Measurements from ENCODE around the gene HSPB9. TPM values are rescaled to one million over a fixed set of nuclear protein-coding genes. Genes with fewer than 3 reads are reported as not detected.

Gene HSPB9
- total RNA-seq, 1 donor from 2014 or later: not detected

GRCh38 chr17:42163696-42164407 lies 41.2 kb downstream of the HSPB9 start:
- intact Hi-C loops (cut with DNase I): no loop called here
- TF ChIP-seq, protein P1, sequence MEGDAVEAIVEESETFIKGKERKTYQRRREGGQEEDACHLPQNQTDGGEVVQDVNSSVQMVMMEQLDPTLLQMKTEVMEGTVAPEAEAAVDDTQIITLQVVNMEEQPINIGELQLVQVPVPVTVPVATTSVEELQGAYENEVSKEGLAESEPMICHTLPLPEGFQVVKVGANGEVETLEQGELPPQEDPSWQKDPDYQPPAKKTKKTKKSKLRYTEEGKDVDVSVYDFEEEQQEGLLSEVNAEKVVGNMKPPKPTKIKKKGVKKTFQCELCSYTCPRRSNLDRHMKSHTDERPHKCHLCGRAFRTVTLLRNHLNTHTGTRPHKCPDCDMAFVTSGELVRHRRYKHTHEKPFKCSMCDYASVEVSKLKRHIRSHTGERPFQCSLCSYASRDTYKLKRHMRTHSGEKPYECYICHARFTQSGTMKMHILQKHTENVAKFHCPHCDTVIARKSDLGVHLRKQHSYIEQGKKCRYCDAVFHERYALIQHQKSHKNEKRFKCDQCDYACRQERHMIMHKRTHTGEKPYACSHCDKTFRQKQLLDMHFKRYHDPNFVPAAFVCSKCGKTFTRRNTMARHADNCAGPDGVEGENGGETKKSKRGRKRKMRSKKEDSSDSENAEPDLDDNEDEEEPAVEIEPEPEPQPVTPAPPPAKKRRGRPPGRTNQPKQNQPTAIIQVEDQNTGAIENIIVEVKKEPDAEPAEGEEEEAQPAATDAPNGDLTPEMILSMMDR (IDR thresholded peaks at IDR 0.05): no peak
- Histone ChIP-seq H3K4me1 (no peaks in the 10 kb centered on the region), H3K36me3 (no peaks in the 10 kb centered on the region), H3K27ac (no peak overlapping the region), H3K4me3 (no peak overlapping the region), H3K27me3 (no peaks in the 10 kb centered on the region), H3K9me3 (no peaks in the 10 kb centered on the region)
- no peak for DNase-seq (ENCODE audit: low spot score in 2 of 2)

DNA sequence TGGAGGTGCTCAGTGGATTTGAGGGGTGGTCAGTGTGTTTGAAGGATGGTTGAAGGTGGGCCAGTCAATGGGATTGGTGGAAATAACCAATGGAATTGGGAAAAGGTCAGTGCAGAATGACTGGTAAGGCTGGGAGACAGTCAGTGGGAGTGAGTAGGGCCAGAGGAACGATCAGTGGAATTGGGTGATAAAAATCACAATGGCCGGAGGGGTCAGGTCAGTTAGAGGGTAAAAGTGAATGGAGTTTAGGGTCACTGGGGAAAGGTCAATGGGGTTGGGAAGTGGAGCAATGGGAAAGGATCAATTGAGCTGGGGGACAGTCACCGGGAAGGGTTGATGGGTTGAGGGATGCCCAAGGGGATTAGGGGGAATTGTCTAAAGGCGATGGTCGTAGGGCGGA lies 43.1 kb downstream of the HSPB9 start:
- Histone ChIP-seq H3K36me3 (no peaks in the 10 kb centered on the region), H3K9me3 (no peaks in the 10 kb centered on the region), H3K4me1 (no peaks in the 10 kb centered on the region), H3K27ac (no peak overlapping the region), H3K27me3 (no peaks in the 10 kb centered on the region), H3K4me3 (no peak overlapping the region)
- intact Hi-C loops (cut with DNase I): no loop called here
- TF ChIP-seq, protein P1 (IDR thresholded peaks at IDR 0.05): no peak
- no peak for DNase-seq (ENCODE audit: low spot score in 2 of 2)

GRCh38 chr17:42166196-42166763 lies 43.7 kb downstream of the HSPB9 start:
- no peak for DNase-seq (ENCODE audit: low spot score in 2 of 2)
- H3K27me3 ChIP-seq: no peaks in the 10 kb centered on the region
- TF ChIP-seq, protein P1 (IDR thresholded peaks at IDR 0.05): no peak
- intact Hi-C loops (cut with DNase I): no loop called here
- H3K4me3 ChIP-seq: no peak overlapping the region
- no peaks in the 10 kb centered on the region for H3K9me3 ChIP-seq
- H3K36me3 ChIP-seq: no peaks in the 10 kb centered on the region
- H3K4me1 ChIP-seq: no peaks in the 10 kb centered on the region
- H3K27ac ChIP-seq: no peak overlapping the region

- Histone ChIP-seq H3K9me3 (no peaks in the 10 kb centered on the region), H3K36me3 (no peaks in the 10 kb centered on the region), H3K4me1 (no peaks in the 10 kb centered on the region), H3K27me3 (no peaks in the 10 kb centered on the region), H3K27ac (no peak overlapping the region), H3K4me3 (no peak overlapping the region)
- intact Hi-C loops (cut with DNase I): no loop called here
- TF ChIP-seq, protein P1 (IDR thresholded peaks at IDR 0.05): no peak
- no peak for DNase-seq (ENCODE audit: low spot score in 2 of 2)
These were observed 45.2 kb downstream of the HSPB9 start for GRCh38 chr17:42167807-42168206.

DNA sequence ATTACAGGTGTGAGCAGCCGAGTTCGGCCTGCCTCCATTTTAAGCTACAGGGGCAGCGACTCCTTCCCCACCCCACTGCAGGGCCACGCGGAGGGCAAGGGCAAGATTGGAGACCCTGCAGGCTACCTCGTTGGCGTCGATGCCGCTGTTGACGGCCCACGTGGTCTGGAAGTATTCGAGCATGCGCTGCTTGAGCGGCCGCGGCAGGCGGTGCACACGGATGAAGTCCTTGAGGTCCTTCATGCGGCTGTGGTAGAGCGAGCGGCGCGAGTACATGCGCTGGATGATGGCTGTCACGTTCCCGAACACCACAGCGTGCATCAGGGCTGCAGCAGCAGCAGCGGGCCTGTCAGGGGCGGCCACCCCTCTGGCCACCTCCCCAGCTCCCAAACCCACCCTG lies 46.7 kb downstream of the HSPB9 start:
- DNase-seq (ENCODE audit: low spot score in 2 of 2): no peak
- TF ChIP-seq, protein P1 (IDR thresholded peaks at IDR 0.05): no peak
- no peak overlapping the region for H3K27ac ChIP-seq
- no peaks in the 10 kb centered on the region for H3K36me3 ChIP-seq
- no peak overlapping the region for H3K4me3 ChIP-seq
- intact Hi-C loops (cut with DNase I): no loop called here
- no peaks in the 10 kb centered on the region for H3K4me1 ChIP-seq
- H3K9me3 ChIP-seq: no peaks in the 10 kb centered on the region
- no peaks in the 10 kb centered on the region for H3K27me3 ChIP-seq

All from ascending aorta (tissue), 2 donors.